Measurements from ENCODE around the gene NANS. TPM values are rescaled to one million over a fixed set of nuclear protein-coding genes. Genes with fewer than 3 reads are reported as not detected.

NANS gene
- total and polyA plus RNA-seq, 2 of the 13 experiments (the other 11 are each of a cell fraction or from before 2014, with no cell fraction given): 86.9 to 203 TPM

GRCh38 chr9:98081477-98082219 is 25.1 kb downstream of the NANS start (continued):
- TF ChIP-seq ARID5B (CRISPR knock-in tag; IDR thresholded peaks at IDR 0.05): peak; percentile 25; the same call in 1 of the 2 replicates
- no peak for TF ChIP-seq ZFAT (CRISPR knock-in tag; conservative IDR thresholded peaks at IDR 0.05)
- no peak for TF ChIP-seq PRDM10 (CRISPR knock-in tag; IDR thresholded peaks at IDR 0.05; ENCODE audit: low read depth)
- TF ChIP-seq FOXK2 (IDR thresholded peaks at IDR 0.05): no peak
- TF ChIP-seq ZNF597 (CRISPR knock-in tag; IDR thresholded peaks at IDR 0.05): no peak
- peak; percentile 91 for TF ChIP-seq FOSL2 (CRISPR knock-in tag; IDR thresholded peaks at IDR 0.05)
- TF ChIP-seq HNRNPL (IDR thresholded peaks at IDR 0.05; ENCODE audit: low read depth, low read length): 0 out of 2 replicates have a peak, but pooled peaks have one; percentile 42
- no peak for TF ChIP-seq ZNF768 (CRISPR knock-in tag; IDR thresholded peaks at IDR 0.05)
- peak; percentile 32 for TF ChIP-seq ZNF687 (CRISPR knock-in tag; IDR thresholded peaks at IDR 0.05)
- TF ChIP-seq ZBTB26 (CRISPR knock-in tag; IDR thresholded peaks at IDR 0.05; ENCODE audit: borderline replicate concordance): no peak
- peak; percentile 92 for TF ChIP-seq ZNF7 (CRISPR knock-in tag; IDR thresholded peaks at IDR 0.05)
- TF ChIP-seq HNF4A (CRISPR knock-in tag; IDR thresholded peaks at IDR 0.05): peak; percentile 11; the same call in 1 of the 2 replicates
- peak; percentile 11; the same call in 1 of the 2 replicates for TF ChIP-seq KDM2A (CRISPR knock-in tag; IDR thresholded peaks at IDR 0.05; ENCODE audit: borderline replicate concordance, low read depth)
- no peak for TF ChIP-seq ZNF484 (CRISPR knock-in tag; IDR thresholded peaks at IDR 0.05; ENCODE audit: borderline replicate concordance, low read depth)

Measured in HepG2 (cell line).